ENCODE results near the gene OR5H14. TPM values are rescaled to one million over a fixed set of nuclear protein-coding genes. Genes with fewer than 3 reads are reported as not detected.
"Not testable (repeated sequence)": the region's sequence is repeated elsewhere in the genome, so short reads cannot be mapped to it uniquely, and the experiment has no call there.

Gene OR5H14
- total RNA-seq, 2 donors from 2014 or later: not detected

DNA sequence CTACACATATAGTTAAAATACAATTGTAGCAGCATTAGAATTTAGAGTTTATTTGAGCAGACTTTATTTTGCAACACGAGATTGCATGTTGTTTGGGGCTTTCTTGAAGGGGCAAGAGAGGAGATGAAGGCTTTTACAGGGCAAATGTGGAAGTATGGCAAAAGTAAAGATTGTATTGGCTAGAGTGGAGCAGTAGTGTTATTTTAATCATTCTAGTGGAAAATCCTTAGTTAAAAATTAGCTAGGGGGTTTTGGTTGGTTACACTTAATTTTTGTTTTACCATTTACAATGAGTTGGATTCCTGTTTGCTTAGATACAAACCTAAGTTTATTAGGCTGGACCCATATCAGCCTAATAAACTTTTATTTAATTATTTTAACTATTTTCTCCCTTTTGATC is 23.8 kb downstream of the OR5H14 start:
- H3K4me1 Mint-ChIP-seq: no peaks in the 10 kb centered on the region
- peaks cover 3% of the 10 kb centered on the region for H3K27me3 Mint-ChIP-seq
- H3K27ac Mint-ChIP-seq: no peak overlapping the region
- no peaks in the 10 kb centered on the region for H3K36me3 Mint-ChIP-seq (ENCODE audit: low read depth)
- H3K4me3 Mint-ChIP-seq: no peak overlapping the region
- peaks cover 3% of the 10 kb centered on the region for H3K9me3 Mint-ChIP-seq
- no peak for ATAC-seq (replicated peaks)

DNA sequence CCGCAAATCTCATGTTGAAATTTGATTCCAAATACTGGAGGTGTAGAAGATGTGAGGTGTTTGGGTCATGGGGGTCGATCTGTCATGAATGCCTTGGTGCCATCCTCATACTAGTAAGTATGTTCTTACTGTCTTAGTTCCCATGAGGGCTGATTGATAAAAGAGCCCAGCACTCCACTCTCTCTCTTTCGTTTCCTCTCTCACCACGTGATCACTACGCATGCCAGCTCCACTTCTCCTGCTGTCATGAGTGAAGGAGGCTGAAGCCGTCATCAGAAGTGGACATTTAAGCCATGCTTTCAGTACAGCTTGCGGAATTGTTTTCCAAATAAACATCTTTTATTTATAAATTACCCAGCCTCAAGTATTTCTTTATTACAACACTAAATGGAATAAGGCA is 25.3 kb downstream of the OR5H14 start:
- H3K36me3 Mint-ChIP-seq (ENCODE audit: low read depth): no peaks in the 10 kb centered on the region

DNA sequence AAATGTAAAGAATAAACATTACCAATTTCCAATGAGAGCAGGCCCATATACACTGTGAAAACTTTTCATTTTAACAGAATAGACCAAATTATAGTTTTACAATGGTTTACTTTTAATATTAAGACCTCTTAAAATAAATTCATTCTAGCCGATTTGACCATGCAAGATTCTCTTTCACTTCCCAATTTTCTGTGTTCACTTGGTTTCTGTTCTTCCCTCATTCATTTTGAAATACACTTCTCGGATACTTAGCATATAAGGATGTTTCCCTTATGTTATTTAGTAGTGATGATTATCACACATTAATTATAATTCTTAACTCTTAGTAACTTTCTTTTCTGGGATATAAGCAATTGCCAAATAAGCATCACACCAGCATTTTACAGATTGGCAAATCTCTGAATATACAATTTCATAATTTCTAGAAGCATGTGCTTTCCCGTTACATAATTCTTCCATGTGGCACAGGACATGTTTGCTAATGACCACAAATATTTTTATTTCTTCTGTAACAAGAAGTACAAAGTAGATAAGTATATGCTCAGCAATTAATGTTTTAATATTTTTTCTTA is 33.1 kb downstream of the OR5H14 start:
- H3K4me3 Mint-ChIP-seq: no peak overlapping the region
- H3K9me3 Mint-ChIP-seq: no peaks in the 10 kb centered on the region
- H3K27ac Mint-ChIP-seq: no peak overlapping the region
- H3K4me1 Mint-ChIP-seq: no peaks in the 10 kb centered on the region
- ATAC-seq (replicated peaks): no peak
- no peaks in the 10 kb centered on the region for H3K27me3 Mint-ChIP-seq
- H3K36me3 Mint-ChIP-seq (ENCODE audit: low read depth): no peaks in the 10 kb centered on the region

More for the DNA sequence above, 25.3 kb downstream of the OR5H14 start:
- peaks cover 3% of the 10 kb centered on the region for H3K27me3 Mint-ChIP-seq
- peaks cover 3% of the 10 kb centered on the region for H3K9me3 Mint-ChIP-seq
- H3K4me3 Mint-ChIP-seq: no peak overlapping the region
- ATAC-seq (replicated peaks): no peak
- H3K4me1 Mint-ChIP-seq: no peaks in the 10 kb centered on the region
- H3K27ac Mint-ChIP-seq: no peak overlapping the region

DNA sequence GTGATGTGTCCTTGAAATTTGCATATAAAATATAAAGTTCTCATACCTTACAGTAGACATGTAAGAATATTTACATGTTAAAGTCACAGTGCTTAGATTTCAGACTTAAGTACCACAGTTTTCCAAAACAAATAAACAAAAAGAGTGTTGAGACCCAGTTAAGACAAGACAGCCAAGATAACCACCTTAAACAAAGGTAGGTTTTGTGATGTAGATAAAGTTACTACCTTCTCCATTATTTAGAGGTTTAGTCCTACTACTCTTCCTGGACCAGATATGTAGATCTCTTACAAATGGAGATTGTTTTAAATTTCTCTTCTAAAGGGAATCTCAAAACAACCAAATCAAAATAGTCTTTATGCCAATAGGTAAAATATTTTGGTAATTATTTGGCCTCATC is 34.9 kb downstream of the OR5H14 start:
- no peaks in the 10 kb centered on the region for H3K36me3 Mint-ChIP-seq (ENCODE audit: low read depth)

DNA sequence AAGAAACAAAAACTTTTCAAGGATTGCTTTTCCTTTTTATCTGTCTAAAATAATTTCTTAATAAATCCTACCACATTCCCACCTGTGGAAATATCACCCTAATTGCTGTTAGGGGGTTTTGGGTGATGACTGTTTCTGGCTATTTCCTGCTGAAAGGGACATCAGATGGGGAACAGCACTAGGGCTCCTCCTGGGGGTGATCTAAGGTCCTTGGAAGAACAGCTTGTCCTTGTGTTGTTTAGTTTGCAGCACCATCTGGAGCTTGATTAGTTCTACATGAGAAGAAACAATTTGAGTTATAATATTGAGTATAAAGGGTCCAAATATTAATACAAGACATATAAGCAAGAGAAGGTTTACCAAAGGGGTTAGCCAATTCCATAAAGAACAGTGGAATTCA is 37.9 kb downstream of the OR5H14 start:
- no peak for ATAC-seq (replicated peaks)
- Mint-ChIP-seq H3K4me1 (no peaks in the 10 kb centered on the region), H3K27me3 (no peaks in the 10 kb centered on the region), H3K9me3 (no peaks in the 10 kb centered on the region), H3K4me3 (no peak overlapping the region), H3K36me3 (ENCODE audit: low read depth) (no peaks in the 10 kb centered on the region), H3K27ac (no peak overlapping the region)

More for the DNA sequence above, 34.9 kb downstream of the OR5H14 start:
- no peaks in the 10 kb centered on the region for H3K4me1 Mint-ChIP-seq
- H3K27me3 Mint-ChIP-seq: no peaks in the 10 kb centered on the region
- no peak for ATAC-seq (replicated peaks)
- H3K9me3 Mint-ChIP-seq: no peaks in the 10 kb centered on the region
- no peak overlapping the region for H3K27ac Mint-ChIP-seq
- no peak overlapping the region for H3K4me3 Mint-ChIP-seq

DNA sequence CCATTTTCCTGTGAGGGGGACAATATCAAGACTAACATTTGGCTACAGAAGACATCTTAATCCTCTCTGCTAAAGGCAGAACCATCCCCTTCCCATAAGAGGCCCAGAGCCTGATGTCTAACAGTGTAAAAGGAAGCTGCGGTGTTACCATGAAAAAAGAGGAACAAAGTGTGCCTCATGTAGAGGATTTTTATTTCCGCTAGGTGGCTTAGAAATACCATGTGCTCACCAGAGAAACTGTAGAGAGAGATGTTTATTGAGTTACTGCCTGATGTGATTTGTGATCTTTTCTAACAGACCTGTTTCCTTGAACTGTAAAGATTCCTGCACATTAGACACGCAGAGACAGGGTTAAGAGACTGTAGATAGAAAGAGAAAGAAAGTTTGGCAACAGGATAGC is 41.3 kb downstream of the OR5H14 start:
- no peaks in the 10 kb centered on the region for H3K4me1 Mint-ChIP-seq
- H3K27me3 Mint-ChIP-seq: peaks cover 8% of the 10 kb centered on the region
- no peak overlapping the region for H3K27ac Mint-ChIP-seq
- peak; percentile 35 for ATAC-seq (replicated peaks)
- H3K9me3 Mint-ChIP-seq: no peaks in the 10 kb centered on the region
- no peak overlapping the region for H3K4me3 Mint-ChIP-seq
- H3K36me3 Mint-ChIP-seq (ENCODE audit: low read depth): no peaks in the 10 kb centered on the region

DNA sequence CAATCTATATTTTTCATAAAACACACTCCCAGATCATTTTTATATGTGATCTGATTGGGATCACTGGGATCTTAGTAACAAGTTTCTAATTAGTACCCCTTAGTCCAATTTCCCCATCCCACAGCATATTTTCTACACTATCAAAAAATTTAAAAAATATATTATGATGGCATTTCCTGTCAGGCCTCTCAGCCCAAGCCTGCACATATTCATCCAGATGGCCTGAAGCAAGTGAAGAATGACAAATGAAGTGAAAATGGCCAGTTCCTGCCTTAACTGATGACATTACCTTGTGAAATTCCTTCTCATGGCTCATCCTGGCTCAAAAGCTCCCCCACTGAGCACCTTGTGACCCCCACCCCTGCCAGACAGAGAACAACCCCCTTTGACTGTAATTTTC is 43.6 kb downstream of the OR5H14 start:
- not testable (repeated sequence) for H3K4me3 Mint-ChIP-seq; H3K27ac Mint-ChIP-seq; H3K9me3 Mint-ChIP-seq; H3K27me3 Mint-ChIP-seq; H3K4me1 Mint-ChIP-seq; ATAC-seq (replicated peaks); H3K36me3 Mint-ChIP-seq (ENCODE audit: low read depth)

DNA sequence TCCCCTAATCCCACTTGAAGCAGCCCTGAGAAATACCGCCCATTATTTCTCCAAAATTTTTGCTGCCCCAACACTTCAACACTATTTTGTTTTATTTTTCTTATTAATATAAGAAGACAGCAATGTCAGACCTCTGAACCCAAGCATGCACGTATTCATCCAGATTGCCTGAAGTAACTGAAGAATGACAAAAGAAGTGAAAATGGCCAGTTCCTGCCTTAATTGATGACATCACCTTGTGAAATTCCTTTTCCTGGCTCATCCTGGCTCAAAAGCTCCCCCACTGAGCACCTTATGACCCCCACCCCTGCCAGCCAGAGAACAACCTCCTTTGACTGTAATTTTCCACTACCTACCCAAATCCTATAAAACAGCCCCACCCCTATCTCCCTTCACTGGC is 49.0 kb downstream of the OR5H14 start:
- not testable (repeated sequence) for H3K4me3 Mint-ChIP-seq; H3K9me3 Mint-ChIP-seq; H3K27ac Mint-ChIP-seq; H3K4me1 Mint-ChIP-seq; ATAC-seq (replicated peaks); H3K36me3 Mint-ChIP-seq (ENCODE audit: low read depth); H3K27me3 Mint-ChIP-seq

DNA sequence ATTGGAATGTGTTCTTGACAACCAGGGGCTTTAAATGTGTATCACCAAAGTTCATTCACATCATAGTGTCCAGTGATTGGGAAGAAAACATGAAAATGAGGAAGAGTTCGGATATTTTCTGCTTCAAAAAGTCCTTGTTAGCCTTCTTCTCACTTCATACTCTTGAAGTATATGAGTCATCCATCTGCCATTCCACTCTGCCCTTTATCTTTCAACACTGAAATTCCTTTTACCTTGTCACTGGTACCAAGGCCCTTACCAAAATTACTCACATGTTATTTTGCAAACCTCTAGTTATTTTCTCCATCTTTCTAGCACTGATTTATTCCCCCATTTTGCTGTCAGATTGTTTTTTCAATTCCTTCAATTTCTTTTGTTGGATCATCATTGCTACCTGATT is 51.7 kb downstream of the OR5H14 start:
- Mint-ChIP-seq H3K27me3 (peaks cover 3% of the 10 kb centered on the region), H3K9me3 (no peaks in the 10 kb centered on the region), H3K27ac (no peak overlapping the region)

More for the DNA sequence above, 51.7 kb downstream of the OR5H14 start:
- no peak overlapping the region for H3K4me3 Mint-ChIP-seq
- H3K36me3 Mint-ChIP-seq (ENCODE audit: low read depth): no peaks in the 10 kb centered on the region
- ATAC-seq (replicated peaks): no peak
- no peaks in the 10 kb centered on the region for H3K4me1 Mint-ChIP-seq

Other genes starting within 250 kb of the OR5H14 start
- 10 to 100 TPM; 28.0 to 61.5 TPM for gene RIOX2, start 175.0 kb upstream of the OR5H14 start, total RNA-seq
- not detected for gene GABRR3, start 112.2 kb upstream of the OR5H14 start, total RNA-seq
- not detected for gene OR5AC2, start 60.3 kb upstream of the OR5H14 start, total RNA-seq
- not detected for gene OR5H1, start 16.8 kb upstream of the OR5H14 start, total RNA-seq
- not detected for gene OR5H15, start 19.2 kb downstream of the OR5H14 start, total RNA-seq
- gene OR5H6, start 116.8 kb downstream of the OR5H14 start, total RNA-seq: not detected
- not detected for gene OR5H2, start 135.0 kb downstream of the OR5H14 start, total RNA-seq
- not detected for gene OR5K4, start 206.4 kb downstream of the OR5H14 start, total RNA-seq
- gene OR5K3, start 243.2 kb downstream of the OR5H14 start, total RNA-seq: not detected

Data from activated T-helper 17 cell treated with anti-CD3 and anti-CD28 coated beads, Interleukin-2, amount 50 U/mL, for 72 hours (primary cell).